ENCODE results near the gene RFNG. TPM values are rescaled to one million over a fixed set of nuclear protein-coding genes. Genes with fewer than 3 reads are reported as not detected.

RFNG gene
- total and polyA plus RNA-seq, 8 donors = 12.5 to 66.5 (median 27.1) TPM

- H3K4me3 ChIP-seq = peak overlapping the region; percentile 81 to 91 (median 88)
- intact Hi-C loops (cut with DNase I; ENCODE audit: low total_unique reads) = no loop called here
- no peak for DNase-seq
- 8 to 20% (median 11%) methylated on average over 25 to 80 of the region's 80 CpGs for WGBS, 5 donors
- peaks cover 54 to 85% (median 75%) of the 10 kb centered on the region in 4 donors for H3K4me1 ChIP-seq
- TF ChIP-seq EP300 (IDR thresholded peaks at IDR 0.05) (peak; percentile 36), POLR2AphosphoS5 (IDR thresholded peaks at IDR 0.05) (peak in 1 of 3 donors; percentile 7), POLR2A (IDR thresholded peaks at IDR 0.05) (no peak)
- H3K27me3 ChIP-seq = no peaks in the 10 kb centered on the region
- no peaks in the 10 kb centered on the region for H3K9me3 ChIP-seq
- peaks cover 17 to 23% (median 21%) of the 10 kb centered on the region in 4 donors for H3K36me3 ChIP-seq
- H3K27ac ChIP-seq = peak overlapping the region; percentile 91 to 99 (median 97)
These were observed 47.5 kb upstream of the RFNG start for GRCh38 chr17:82098939-82099763.

- Histone ChIP-seq H3K36me3 (peaks cover 25 to 31% (median 29%) of the 10 kb centered on the region in 4 donors), H3K9me3 (no peaks in the 10 kb centered on the region), H3K4me1 (peaks cover 46 to 77% (median 67%) of the 10 kb centered on the region in 4 donors), H3K27ac (peak within 1 kb of the TSS; percentile 91 to 99 (median 97)), H3K4me3 (peak within 1 kb of the TSS; percentile 81 to 91 (median 88)), H3K27me3 (no peaks in the 10 kb centered on the region)
- intact Hi-C loops (cut with DNase I; ENCODE audit: low total_unique reads) = no loop called here
- DNase-seq = peak; percentile 97 to 99
- 0 to 1% (median 0%) methylated on average over 52 to 124 of the region's 124 CpGs; no CpG with 5 or more reads in 1 of the 5 donors for WGBS, 5 donors
- TF ChIP-seq POLR2AphosphoS5 (IDR thresholded peaks at IDR 0.05) (peak; percentile 72 to 95 (median 88)), EP300 (IDR thresholded peaks at IDR 0.05) (no peak), CTCF (IDR thresholded peaks at IDR 0.05) (peak in 3 of 7 experiments; percentile 16 to 33 (median 19)), POLR2A (IDR thresholded peaks at IDR 0.05) (peak in 2 of 4 donors; percentile 32 to 53)
These were observed 46.7 kb upstream of the RFNG start, which contains the start of gene FASN for GRCh38 chr17:82098169-82098938. Gene FASN, minus strand, starts transcription at chr17:82098236. Its CDS starts 1,791 bp downstream, at chr17:82096445.

GRCh38 chr17:82097919-82098168 is 46.2 kb upstream of the RFNG start:
- Histone ChIP-seq H3K27ac (peak overlapping the region; percentile 91 to 99 (median 97)), H3K36me3 (peaks cover 30 to 36% (median 34%) of the 10 kb centered on the region in 4 donors), H3K27me3 (no peaks in the 10 kb centered on the region), H3K4me1 (peaks cover 44 to 72% (median 62%) of the 10 kb centered on the region in 4 donors), H3K4me3 (peak overlapping the region; percentile 81 to 91 (median 88)), H3K9me3 (no peaks in the 10 kb centered on the region)
- intact Hi-C loops (cut with DNase I; ENCODE audit: low total_unique reads) = no loop called here
- no peak for DNase-seq
- 0 to 1% (median 1%) methylated on average over 21 to 36 of the region's 36 CpGs; no CpG with 5 or more reads in 2 of the 5 donors for WGBS, 5 donors
- no peak for TF ChIP-seq EP300 (IDR thresholded peaks at IDR 0.05)
- no peak for TF ChIP-seq POLR2AphosphoS5 (IDR thresholded peaks at IDR 0.05)
- no peak for TF ChIP-seq POLR2A (IDR thresholded peaks at IDR 0.05)
- no peak for TF ChIP-seq CTCF (IDR thresholded peaks at IDR 0.05)

- intact Hi-C loops (cut with DNase I; ENCODE audit: low total_unique reads) = no loop called here
- H3K27me3 ChIP-seq = no peaks in the 10 kb centered on the region
- 1 to 10% (median 2%) methylated on average over 2 to 77 of the region's 77 CpGs for WGBS, 5 donors
- H3K9me3 ChIP-seq = no peaks in the 10 kb centered on the region
- DNase-seq = peak; percentile 58 to 79
- peak overlapping the region; percentile 91 to 99 (median 97) for H3K27ac ChIP-seq
- H3K4me1 ChIP-seq = peaks cover 44 to 67% (median 59%) of the 10 kb centered on the region in 4 donors
- TF ChIP-seq CTCF (IDR thresholded peaks at IDR 0.05) = no peak
- TF ChIP-seq EP300 (IDR thresholded peaks at IDR 0.05) = no peak
- TF ChIP-seq POLR2A (IDR thresholded peaks at IDR 0.05) = no peak
- peak in 1 of 3 donors; percentile 19 for TF ChIP-seq POLR2AphosphoS5 (IDR thresholded peaks at IDR 0.05)
- peak overlapping the region; percentile 81 to 91 (median 88) for H3K4me3 ChIP-seq
- peaks cover 35 to 41% (median 39%) of the 10 kb centered on the region in 4 donors for H3K36me3 ChIP-seq
These were observed 45.7 kb upstream of the RFNG start for GRCh38 chr17:82097184-82097918.
